MM.1S (cell line): ENCODE results near the gene CDK2.
A peak's percentile ranks its signal among the peaks of the same experiment; 100 is the strongest.
"Not testable (repeated sequence)": the region's sequence is repeated elsewhere in the genome, so short reads cannot be mapped to it uniquely, and the experiment has no call there.

Experiments used
- DNase-seq: peaks from one replicate; pipeline ENCODE4 v3.0.0-alpha.2; 2015
- H2AFZ ChIP-seq: fragments of 300-600 bp; sonication (generic); 2 replicates; pipeline ENCODE4 v1.6.0; 2016; ENCODE audit warnings: antibody characterized with exemption, low read length
- H3F3A ChIP-seq: fragments of 300-600 bp; sonication (generic); 2 replicates; pipeline ENCODE4 v1.6.1; 2016; ENCODE audit warnings: mild to moderate bottlenecking, antibody characterized with exemption, low read length, moderate library complexity, mixed read lengths; ENCODE audit not compliant: insufficient read depth
- H3K27ac ChIP-seq: fragments of 300-600 bp; sonication (generic); 2 replicates; pipeline ENCODE4 v1.5.1; 2016; ENCODE audit warnings: mild to moderate bottlenecking, low read length
- H3K27me3 ChIP-seq: fragments of 300-600 bp; sonication (generic); replicated peaks from 2 replicates; pipeline ENCODE4 v1.6.0; 2016; ENCODE audit warnings: low read length; ENCODE audit not compliant: insufficient read depth
- H3K36me3 ChIP-seq: fragments of 300-600 bp; sonication (generic); replicated peaks from 2 replicates; pipeline ENCODE4 v1.6.1; 2016; ENCODE audit warnings: mild to moderate bottlenecking, low read length, mixed read lengths; ENCODE audit not compliant: insufficient read depth
- H3K4me1 ChIP-seq: fragments of 300-600 bp; sonication (generic); 2 replicates; pipeline ENCODE4 v1.6.1; 2016; ENCODE audit warnings: low read length, mixed read lengths
- H3K4me2 ChIP-seq: fragments of 300-600 bp; sonication (generic); 2 replicates; pipeline ENCODE4 v1.6.0; 2016; ENCODE audit warnings: low read depth, low read length
- H3K4me3 ChIP-seq: fragments of 300-600 bp; sonication (generic); 2 replicates; pipeline ENCODE4 v1.5.1; 2016; ENCODE audit warnings: low read length, mixed read lengths
- H3K79me2 ChIP-seq: fragments of 300-600 bp; sonication (generic); 2 replicates; pipeline ENCODE4 v1.6.1; 2016; ENCODE audit warnings: mixed run types, low read length, mixed read lengths
- H3K9ac ChIP-seq: fragments of 300-600 bp; sonication (generic); 2 replicates; pipeline ENCODE4 v1.6.1; 2016; ENCODE audit warnings: low read length, mixed read lengths
- H3K9me2 ChIP-seq: fragments of 300-600 bp; sonication (generic); replicated peaks from 2 replicates; pipeline ENCODE4 v1.6.1; 2016; ENCODE audit warnings: mild to moderate bottlenecking, low read length, mixed read lengths; ENCODE audit not compliant: insufficient read depth
- H3K9me3 ChIP-seq: fragments of 300-600 bp; sonication (generic); replicated peaks from 2 replicates; pipeline ENCODE4 v1.6.1; 2016; ENCODE audit warnings: mild to moderate bottlenecking, low read length, mixed read lengths; ENCODE audit not compliant: insufficient read depth
- H4K20me1 ChIP-seq: fragments of 300-600 bp; sonication (generic); 2 replicates; pipeline ENCODE4 v1.6.1; 2016; ENCODE audit warnings: mild to moderate bottlenecking, low read length, moderate library complexity, mixed read lengths; ENCODE audit not compliant: insufficient read depth
- EZH2 ChIP-seq: fragments of 300-600 bp; sonication (generic); optimal IDR thresholded peaks from 2 replicates; pipeline ENCODE3; 2017; ENCODE audit warnings: low read depth, mild to moderate bottlenecking, antibody characterized with exemption, low read length, mixed read lengths
- EZH2phosphoT487 ChIP-seq: fragments of 300-600 bp; sonication (generic); IDR thresholded peaks from 2 replicates; pipeline ENCODE4 v1.6.1; 2018; ENCODE audit warnings: antibody characterized with exemption, low read length
- TF ChIP-seq, protein P1 (sequence below): fragments of 300-600 bp; sonication (generic); IDR thresholded peaks from 2 replicates; pipeline ENCODE4 v1.5.1; 2016; ENCODE audit warnings: antibody characterized with exemption, low read length, mixed read lengths

Gene CDK2

GRCh38 chr12:55996715-55997534 is 30.3 kb downstream of the CDK2 start, which contains the start of gene SUOX:
TSS of gene SUOX (plus strand) at chr12:55997276. CDS start at chr12:56002222, 4,946 bp downstream.
- H3K27ac ChIP-seq = peak within 1 kb of the TSS; percentile 17; the same call in 1 of the 2 replicates
- H3F3A ChIP-seq = peaks cover 9% of the 10 kb centered on the region; the same call in 1 of the 2 replicates
- no peaks in the 10 kb centered on the region for H3K27me3 ChIP-seq
- TF ChIP-seq, protein P1, sequence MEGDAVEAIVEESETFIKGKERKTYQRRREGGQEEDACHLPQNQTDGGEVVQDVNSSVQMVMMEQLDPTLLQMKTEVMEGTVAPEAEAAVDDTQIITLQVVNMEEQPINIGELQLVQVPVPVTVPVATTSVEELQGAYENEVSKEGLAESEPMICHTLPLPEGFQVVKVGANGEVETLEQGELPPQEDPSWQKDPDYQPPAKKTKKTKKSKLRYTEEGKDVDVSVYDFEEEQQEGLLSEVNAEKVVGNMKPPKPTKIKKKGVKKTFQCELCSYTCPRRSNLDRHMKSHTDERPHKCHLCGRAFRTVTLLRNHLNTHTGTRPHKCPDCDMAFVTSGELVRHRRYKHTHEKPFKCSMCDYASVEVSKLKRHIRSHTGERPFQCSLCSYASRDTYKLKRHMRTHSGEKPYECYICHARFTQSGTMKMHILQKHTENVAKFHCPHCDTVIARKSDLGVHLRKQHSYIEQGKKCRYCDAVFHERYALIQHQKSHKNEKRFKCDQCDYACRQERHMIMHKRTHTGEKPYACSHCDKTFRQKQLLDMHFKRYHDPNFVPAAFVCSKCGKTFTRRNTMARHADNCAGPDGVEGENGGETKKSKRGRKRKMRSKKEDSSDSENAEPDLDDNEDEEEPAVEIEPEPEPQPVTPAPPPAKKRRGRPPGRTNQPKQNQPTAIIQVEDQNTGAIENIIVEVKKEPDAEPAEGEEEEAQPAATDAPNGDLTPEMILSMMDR = no peak
- TF ChIP-seq EZH2 (no peak), EZH2phosphoT487 (no peak)
- H3K9me3 ChIP-seq = no peaks in the 10 kb centered on the region
- no peaks in the 10 kb centered on the region for H3K36me3 ChIP-seq
- no peaks in the 10 kb centered on the region for H4K20me1 ChIP-seq
- H3K4me2 ChIP-seq = peak within 1 kb of the TSS; percentile 90
- no peaks in the 10 kb centered on the region for H3K79me2 ChIP-seq
- peak within 1 kb of the TSS; percentile 68 for H3K4me3 ChIP-seq
- DNase-seq = peak; percentile 98
- H3K9me2 ChIP-seq = no peaks in the 10 kb centered on the region
- H2AFZ ChIP-seq = peak within 1 kb of the TSS; percentile 84
- H3K4me1 ChIP-seq = 0 out of 2 replicates have a peak, but pooled peaks cover 4% of the 10 kb centered on the region
- H3K9ac ChIP-seq = peak within 1 kb of the TSS; percentile 66

DNA sequence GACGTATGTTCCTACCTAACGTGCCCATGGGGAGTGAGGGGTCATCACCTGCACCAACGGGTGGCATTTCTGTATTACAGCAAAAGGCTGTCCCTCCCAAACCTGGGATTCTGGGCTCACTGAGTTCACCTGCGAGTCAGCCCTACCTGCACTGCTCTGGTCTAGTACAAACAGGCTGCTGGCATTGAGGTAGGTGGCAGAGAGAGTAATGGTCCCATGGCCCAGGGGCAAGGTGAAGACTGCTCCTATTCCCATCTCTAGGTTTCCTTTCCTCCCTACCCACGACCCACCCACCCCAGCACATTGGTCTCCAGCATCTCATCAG is 30.9 kb downstream of the CDK2 start:
- DNase-seq = no peak
- no peaks in the 10 kb centered on the region for H3K27me3 ChIP-seq
- H3K9ac ChIP-seq = peak overlapping the region; percentile 66
- no peaks in the 10 kb centered on the region for H4K20me1 ChIP-seq
- no peaks in the 10 kb centered on the region for H3K9me3 ChIP-seq
- no peaks in the 10 kb centered on the region for H3K36me3 ChIP-seq
- TF ChIP-seq, protein P1 = no peak
- H2AFZ ChIP-seq = peak overlapping the region; percentile 84
- H3K27ac ChIP-seq = no peak overlapping the region
- peaks cover 9% of the 10 kb centered on the region; the same call in 1 of the 2 replicates for H3F3A ChIP-seq
- 0 out of 2 replicates have a peak, but pooled peaks cover 4% of the 10 kb centered on the region for H3K4me1 ChIP-seq
- no peaks in the 10 kb centered on the region for H3K9me2 ChIP-seq
- H3K79me2 ChIP-seq = no peaks in the 10 kb centered on the region
- peak overlapping the region; percentile 90 for H3K4me2 ChIP-seq
- peak overlapping the region; percentile 68 for H3K4me3 ChIP-seq

DNA sequence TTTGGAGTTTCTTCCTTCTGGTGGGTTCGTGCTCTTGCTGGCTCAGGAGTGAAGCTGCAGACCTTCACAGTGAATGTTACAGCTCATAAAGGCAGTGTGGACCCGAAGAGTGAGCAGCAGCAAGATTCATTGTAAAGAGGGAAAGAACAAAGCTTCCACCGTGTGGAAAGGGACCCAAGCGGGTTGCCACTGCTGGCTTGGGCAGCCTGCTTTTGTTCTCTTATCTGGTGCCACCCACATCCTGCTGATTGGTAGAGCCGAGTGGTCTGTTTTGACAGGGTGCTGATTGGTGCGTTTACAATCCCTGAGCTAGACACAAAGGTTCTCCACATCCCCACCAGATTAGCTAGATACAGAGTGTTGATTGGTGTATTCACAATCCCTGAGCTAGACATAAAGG is 32.9 kb downstream of the CDK2 start:
- DNase-seq, H3K9me2 ChIP-seq, H3K4me1 ChIP-seq, H3K9ac ChIP-seq, H3K9me3 ChIP-seq, H3K27ac ChIP-seq, H3K36me3 ChIP-seq, H3K27me3 ChIP-seq, H3K79me2 ChIP-seq, H4K20me1 ChIP-seq, H3K4me3 ChIP-seq, H3K4me2 ChIP-seq, H3F3A ChIP-seq, H2AFZ ChIP-seq: not testable (repeated sequence)

- not testable (repeated sequence) for H3K9ac ChIP-seq, H3K36me3 ChIP-seq, H3K27ac ChIP-seq, H3K27me3 ChIP-seq, H3K9me3 ChIP-seq, H3K79me2 ChIP-seq, H3K4me2 ChIP-seq, H2AFZ ChIP-seq, H3F3A ChIP-seq, H3K4me1 ChIP-seq, H4K20me1 ChIP-seq, H3K9me2 ChIP-seq, H3K4me3 ChIP-seq, DNase-seq
Measured at GRCh38 chr12:55999999-56000540, 33.4 kb downstream of the CDK2 start.
